ENCODE measurements around the gene ALKBH6.

ALKBH6 gene

DNA sequence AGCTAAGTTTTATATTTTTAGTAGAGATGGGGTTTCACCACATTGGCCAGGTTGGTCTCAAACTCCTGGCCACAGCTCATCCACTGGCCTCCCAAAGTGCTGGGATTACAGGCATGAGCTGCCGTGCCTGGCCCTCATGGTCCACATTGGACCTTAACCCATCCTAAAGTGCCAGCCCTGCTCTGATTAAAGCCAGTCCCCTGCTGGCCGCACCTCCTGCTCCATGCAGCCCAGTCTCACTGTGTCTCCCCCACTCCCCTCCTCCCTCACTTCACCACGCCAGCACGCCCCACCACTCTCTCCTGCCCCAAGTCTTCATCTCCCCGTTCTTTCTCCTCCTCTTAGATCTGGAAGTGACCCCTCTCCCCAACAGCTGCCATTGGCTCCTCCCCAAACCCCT is 35.7 kb downstream of the ALKBH6 start:
- Histone ChIP-seq H3K9me3 (ENCODE audit: control insufficient read depth in 2 of 2, low read length in 2 of 2) (no peaks in the 10 kb centered on the region), H3K9ac (ENCODE audit: low read length in 2 of 2) (no peak overlapping the region), H3K4me3 (ENCODE audit: low read length in 2 of 2) (no peak overlapping the region), H3K27ac (ENCODE audit: low read length) (no peak overlapping the region), H3K4me1 (ENCODE audit: control insufficient read depth, insufficient read depth, low read length) (no peaks in the 10 kb centered on the region), H3K36me3 (ENCODE audit: control insufficient read depth in 2 of 2, insufficient read depth in 2 of 2, low read length in 2 of 2) (no peaks in the 10 kb centered on the region), H3K27me3 (ENCODE audit: control insufficient read depth in 1 of 2, insufficient read depth in 2 of 2, low read length in 2 of 2) (peaks cover 4 to 18% of the 10 kb centered on the region in 2 donors)

DNA sequence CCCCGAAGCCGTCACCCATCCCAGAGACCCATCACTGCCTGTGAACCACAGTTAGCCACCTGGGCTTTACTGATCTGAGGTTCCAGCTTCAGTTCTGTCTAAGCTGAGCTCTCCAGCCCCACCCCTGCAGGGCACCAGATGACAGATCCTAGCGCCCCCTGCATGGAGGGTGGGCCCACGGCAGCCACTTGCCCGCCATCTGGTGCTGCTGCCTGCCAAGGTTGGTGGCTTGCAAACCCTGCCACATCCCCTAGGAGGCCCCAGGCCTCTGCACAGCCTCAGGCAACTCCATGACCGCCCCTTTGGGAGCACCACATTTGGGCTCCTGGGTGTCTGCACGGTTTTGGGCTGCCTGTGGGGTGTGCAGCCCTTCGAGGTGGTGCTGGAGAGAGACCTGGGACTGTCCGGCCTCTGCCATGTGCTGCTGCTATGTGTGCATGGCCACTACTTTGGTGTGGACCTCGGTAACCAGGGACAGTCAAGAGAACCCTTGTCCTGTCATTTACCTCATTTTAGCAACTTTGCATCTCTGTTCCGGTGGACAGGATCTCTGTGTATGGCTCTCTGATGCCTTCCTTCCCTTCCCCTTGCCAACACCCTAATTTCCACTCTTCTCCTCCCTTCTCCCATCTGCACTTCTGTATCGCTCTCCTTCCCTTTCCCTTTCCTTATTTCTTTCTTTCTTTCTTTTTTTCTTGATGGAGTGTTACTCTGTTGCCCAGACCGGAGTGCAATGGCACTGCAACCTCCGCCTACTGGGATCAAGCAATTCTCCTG is 36.4 kb downstream of the ALKBH6 start:
- Histone ChIP-seq H3K36me3 (ENCODE audit: control insufficient read depth in 2 of 2, insufficient read depth in 2 of 2, low read length in 2 of 2) (no peaks in the 10 kb centered on the region), H3K27me3 (ENCODE audit: control insufficient read depth in 1 of 2, insufficient read depth in 2 of 2, low read length in 2 of 2) (peaks cover 4 to 18% of the 10 kb centered on the region in 2 donors), H3K27ac (ENCODE audit: low read length) (no peak overlapping the region), H3K9me3 (ENCODE audit: control insufficient read depth in 2 of 2, low read length in 2 of 2) (no peaks in the 10 kb centered on the region), H3K4me3 (ENCODE audit: low read length in 2 of 2) (no peak overlapping the region), H3K4me1 (ENCODE audit: control insufficient read depth, insufficient read depth, low read length) (no peaks in the 10 kb centered on the region), H3K9ac (ENCODE audit: low read length in 2 of 2) (no peak overlapping the region)

DNA sequence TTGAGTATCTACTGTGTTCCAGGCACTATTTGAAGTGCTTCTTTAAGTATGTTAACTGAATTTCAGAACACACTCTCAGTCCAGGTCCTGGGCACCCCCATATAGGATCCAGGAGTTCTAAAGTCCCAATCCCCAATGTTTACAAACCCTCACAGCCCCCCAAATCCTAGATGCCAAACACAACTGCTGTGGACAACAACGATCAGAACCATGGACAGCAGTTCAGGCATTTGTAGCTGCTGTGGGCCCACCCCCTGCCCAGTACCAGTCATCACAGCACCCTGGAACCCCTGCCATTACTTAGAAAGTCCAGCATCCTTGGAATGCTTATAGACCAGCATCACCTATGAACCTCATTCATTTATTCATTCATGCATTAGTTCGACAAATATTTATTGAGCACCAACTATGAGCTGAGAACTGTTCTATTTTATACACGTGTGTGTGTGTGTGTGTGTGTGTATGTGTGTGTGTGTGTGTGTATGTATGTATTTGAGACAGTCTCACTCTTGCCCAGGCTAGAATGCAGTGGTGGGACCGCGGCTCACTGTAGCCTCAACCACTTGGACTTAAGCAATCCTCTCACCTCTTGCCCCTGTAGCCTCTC is 38.3 kb downstream of the ALKBH6 start:
- Histone ChIP-seq H3K36me3 (ENCODE audit: control insufficient read depth in 2 of 2, insufficient read depth in 2 of 2, low read length in 2 of 2) (no peaks in the 10 kb centered on the region), H3K4me1 (ENCODE audit: control insufficient read depth, insufficient read depth, low read length) (no peaks in the 10 kb centered on the region), H3K4me3 (ENCODE audit: low read length in 2 of 2) (no peak overlapping the region), H3K9me3 (ENCODE audit: control insufficient read depth in 2 of 2, low read length in 2 of 2) (no peaks in the 10 kb centered on the region), H3K27ac (ENCODE audit: low read length) (no peak overlapping the region), H3K9ac (ENCODE audit: low read length in 2 of 2) (no peak overlapping the region), H3K27me3 (ENCODE audit: control insufficient read depth in 1 of 2, insufficient read depth in 2 of 2, low read length in 2 of 2) (peaks cover 4 to 13% of the 10 kb centered on the region in 2 donors)

DNA sequence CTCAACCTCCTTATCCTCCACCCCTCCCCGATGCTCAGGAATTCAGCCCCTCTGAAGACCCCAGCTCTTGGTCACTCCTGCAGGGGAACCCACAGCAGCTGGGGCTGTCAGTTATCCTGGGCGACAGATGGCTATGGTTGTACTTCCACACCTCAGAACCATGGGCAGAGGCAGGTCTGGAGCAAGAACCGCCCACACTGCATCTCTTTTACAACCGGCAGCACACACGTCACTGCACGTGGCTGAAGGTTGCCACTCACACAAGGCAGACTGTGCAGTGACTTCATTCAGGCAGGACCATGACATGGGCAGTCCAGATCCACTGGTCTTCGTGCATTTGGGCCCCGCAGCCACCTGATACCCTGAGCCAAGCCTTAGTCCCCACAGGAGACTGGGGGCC is 40.5 kb downstream of the ALKBH6 start:
- no peak overlapping the region for H3K4me3 ChIP-seq (ENCODE audit: low read length in 2 of 2)
- peaks cover 4% of the 10 kb centered on the region for H3K4me1 ChIP-seq (ENCODE audit: control insufficient read depth, insufficient read depth, low read length)
- H3K27me3 ChIP-seq (ENCODE audit: control insufficient read depth in 1 of 2, insufficient read depth in 2 of 2, low read length in 2 of 2), result peaks cover 0 to 7% of the 10 kb centered on the region in 2 donors

DNA sequence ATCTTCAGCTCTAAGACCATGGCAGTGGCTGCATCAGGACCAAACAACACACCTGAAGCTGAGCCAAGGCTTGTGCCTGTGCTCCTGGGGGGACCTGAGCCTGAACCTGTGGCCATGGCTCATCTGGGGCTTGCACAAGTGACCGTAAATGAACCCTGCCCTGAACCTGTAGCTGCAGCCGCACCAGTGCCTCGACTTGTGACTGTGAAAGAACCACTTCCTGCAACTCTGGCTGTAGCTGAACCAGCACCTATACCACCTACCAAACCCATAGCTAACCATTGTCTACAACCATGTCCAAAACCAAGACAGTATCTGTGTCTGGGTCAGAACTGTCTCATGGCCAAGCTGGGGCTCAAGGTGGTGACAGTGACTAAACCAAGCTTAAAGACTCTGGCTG is 47.2 kb downstream of the ALKBH6 start:
- H3K27me3 ChIP-seq (ENCODE audit: control insufficient read depth in 1 of 2, insufficient read depth in 2 of 2, low read length in 2 of 2), result peaks cover 7 to 11% of the 10 kb centered on the region in 2 donors

More for the DNA sequence above, 40.5 kb downstream of the ALKBH6 start:
- no peaks in the 10 kb centered on the region for H3K36me3 ChIP-seq (ENCODE audit: control insufficient read depth in 2 of 2, insufficient read depth in 2 of 2, low read length in 2 of 2)
- no peaks in the 10 kb centered on the region for H3K9me3 ChIP-seq (ENCODE audit: control insufficient read depth in 2 of 2, low read length in 2 of 2)
- no peak overlapping the region for H3K9ac ChIP-seq (ENCODE audit: low read length in 2 of 2)
- no peak overlapping the region for H3K27ac ChIP-seq (ENCODE audit: low read length)

DNA sequence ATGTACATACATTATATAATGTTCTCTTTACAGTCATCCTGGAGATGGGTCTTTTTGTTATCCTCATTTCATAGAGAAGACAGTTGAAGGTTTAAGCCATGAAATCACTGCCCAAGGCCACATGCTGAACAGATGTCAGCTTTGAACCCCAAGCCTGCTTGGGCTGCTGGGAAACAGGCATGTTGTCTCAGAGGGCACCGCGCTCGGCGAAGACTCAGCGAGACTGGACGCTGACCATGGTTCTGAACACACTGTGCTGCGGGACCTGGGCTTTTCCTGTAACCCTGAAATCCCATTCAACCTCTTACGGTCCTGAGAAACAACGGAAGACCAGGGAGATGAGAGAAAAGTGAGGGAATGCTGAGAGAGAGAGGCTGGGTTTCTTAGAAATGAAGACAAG is 50.5 kb downstream of the ALKBH6 start:
- Histone ChIP-seq H3K4me1 (ENCODE audit: control insufficient read depth, insufficient read depth, low read length) (peaks cover 9% of the 10 kb centered on the region), H3K9me3 (ENCODE audit: control insufficient read depth in 2 of 2, low read length in 2 of 2) (no peaks in the 10 kb centered on the region), H3K36me3 (ENCODE audit: control insufficient read depth in 2 of 2, insufficient read depth in 2 of 2, low read length in 2 of 2) (no peaks in the 10 kb centered on the region), H3K27me3 (ENCODE audit: control insufficient read depth in 1 of 2, insufficient read depth in 2 of 2, low read length in 2 of 2) (peaks cover 29 to 32% of the 10 kb centered on the region in 2 donors), H3K9ac (ENCODE audit: low read length in 2 of 2) (no peak overlapping the region), H3K4me3 (ENCODE audit: low read length in 2 of 2) (no peak overlapping the region), H3K27ac (ENCODE audit: low read length) (no peak overlapping the region)

More for the DNA sequence above, 47.2 kb downstream of the ALKBH6 start:
- Histone ChIP-seq H3K27ac (ENCODE audit: low read length) (no peak overlapping the region), H3K9ac (ENCODE audit: low read length in 2 of 2) (no peak overlapping the region), H3K9me3 (ENCODE audit: control insufficient read depth in 2 of 2, low read length in 2 of 2) (no peaks in the 10 kb centered on the region), H3K4me1 (ENCODE audit: control insufficient read depth, insufficient read depth, low read length) (peaks cover 4% of the 10 kb centered on the region), H3K36me3 (ENCODE audit: control insufficient read depth in 2 of 2, insufficient read depth in 2 of 2, low read length in 2 of 2) (no peaks in the 10 kb centered on the region), H3K4me3 (ENCODE audit: low read length in 2 of 2) (no peak overlapping the region)

DNA sequence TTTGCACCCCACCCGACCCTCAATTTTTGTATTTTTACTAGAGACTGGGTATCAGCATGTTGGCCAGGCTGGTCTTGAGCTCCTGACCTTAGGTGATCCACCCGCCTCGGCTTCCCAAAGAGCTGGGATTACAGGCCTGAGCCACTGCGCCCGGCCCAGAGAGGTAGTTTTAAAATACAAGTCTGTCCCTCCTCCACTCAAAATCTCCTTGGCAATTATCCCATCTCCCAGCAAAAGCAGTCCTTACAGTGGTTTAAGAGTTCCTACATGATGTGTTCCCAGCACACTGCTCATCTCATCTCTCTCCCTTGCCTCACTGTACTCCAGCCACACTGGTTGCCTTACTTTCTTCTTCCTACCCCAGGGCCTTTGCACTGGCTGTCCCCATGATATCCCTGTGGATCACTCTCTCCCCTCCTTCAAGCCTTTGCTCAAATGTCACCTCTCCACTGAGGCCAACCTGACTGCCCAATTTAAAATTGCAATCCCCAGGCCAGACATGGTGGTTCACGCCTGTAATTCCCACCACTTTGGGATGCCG is 53.5 kb downstream of the ALKBH6 start:
- no peak overlapping the region for H3K9ac ChIP-seq (ENCODE audit: low read length in 2 of 2)
- H3K27ac ChIP-seq (ENCODE audit: low read length), result no peak overlapping the region
- peaks cover 9% of the 10 kb centered on the region for H3K4me1 ChIP-seq (ENCODE audit: control insufficient read depth, insufficient read depth, low read length)
- no peak overlapping the region for H3K4me3 ChIP-seq (ENCODE audit: low read length in 2 of 2)
- no peaks in the 10 kb centered on the region for H3K9me3 ChIP-seq (ENCODE audit: control insufficient read depth in 2 of 2, low read length in 2 of 2)
- no peaks in the 10 kb centered on the region for H3K36me3 ChIP-seq (ENCODE audit: control insufficient read depth in 2 of 2, insufficient read depth in 2 of 2, low read length in 2 of 2)
- H3K27me3 ChIP-seq (ENCODE audit: control insufficient read depth in 1 of 2, insufficient read depth in 2 of 2, low read length in 2 of 2), result peaks cover 34 to 42% of the 10 kb centered on the region in 2 donors

DNA sequence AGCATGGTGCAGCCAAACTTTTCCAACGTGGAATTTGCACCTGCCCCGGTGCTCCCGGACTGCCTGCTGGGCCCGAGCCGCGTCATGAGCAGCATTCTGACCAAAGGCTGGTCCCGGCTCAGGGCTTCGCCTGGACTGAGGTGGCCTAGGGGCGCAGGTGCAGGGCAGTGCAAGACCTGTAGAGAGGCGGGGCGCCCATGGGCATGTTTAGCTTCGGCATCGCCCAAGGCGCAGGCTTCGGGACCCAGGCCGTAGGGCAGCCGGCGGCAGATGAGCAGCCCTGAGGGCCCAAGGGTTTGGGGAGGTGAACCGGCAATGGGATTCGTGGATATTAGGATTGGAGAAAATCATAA is 54.1 kb downstream of the ALKBH6 start:
- Histone ChIP-seq H3K27me3 (ENCODE audit: control insufficient read depth in 1 of 2, insufficient read depth in 2 of 2, low read length in 2 of 2) (peaks cover 33 to 42% of the 10 kb centered on the region in 2 donors), H3K4me1 (ENCODE audit: control insufficient read depth, insufficient read depth, low read length) (peaks cover 9% of the 10 kb centered on the region), H3K36me3 (ENCODE audit: control insufficient read depth in 2 of 2, insufficient read depth in 2 of 2, low read length in 2 of 2) (no peaks in the 10 kb centered on the region), H3K9me3 (ENCODE audit: control insufficient read depth in 2 of 2, low read length in 2 of 2) (no peaks in the 10 kb centered on the region), H3K27ac (ENCODE audit: low read length) (no peak overlapping the region), H3K4me3 (ENCODE audit: low read length in 2 of 2) (no peak overlapping the region), H3K9ac (ENCODE audit: low read length in 2 of 2) (no peak overlapping the region)

All from stomach smooth muscle (tissue), 2 donors.